Calu3 (cell line): Measurements from ENCODE around the gene DYRK1A. TPM values are rescaled to one million over a fixed set of nuclear protein-coding genes. Genes with fewer than 3 reads are reported as not detected.

Source experiments
- BruUV-seq: library from RNA; stranded (reverse); fragments of 400-500 nt; replicated peaks from 2 replicates; lab custom pipeline; 2021; lab: Mats Ljungman, UMichigan
- CTCF ChIA-PET: fragments of 300-600 bp; sonication (Branson Sonifier 250); formaldehyde crosslinking; loops from one replicate; lab custom pipeline; 2022; ENCODE audit warnings: antibody characterized with exemption; lab: Charles Lee
- DNase-seq: peaks from one replicate; pipeline ENCODE4 v3.0.0; 2022
- H3K27ac Mint-ChIP-seq: one replicate; pipeline ENCODE4 v1.8.0; 2022; ENCODE audit warnings: mixed read lengths; ENCODE audit not compliant: unreplicated experiment
- H3K27me3 Mint-ChIP-seq: one replicate; pipeline ENCODE4 v1.8.0; 2022; ENCODE audit warnings: mixed read lengths; ENCODE audit not compliant: unreplicated experiment
- H3K36me3 Mint-ChIP-seq: one replicate; pipeline ENCODE4 v1.8.0; 2022; ENCODE audit warnings: mild to moderate bottlenecking, moderate library complexity, mixed read lengths; ENCODE audit not compliant: insufficient read depth, unreplicated experiment
- H3K4me1 Mint-ChIP-seq: one replicate; pipeline ENCODE4 v1.8.0; 2022; ENCODE audit warnings: mild to moderate bottlenecking, low read depth, mixed read lengths; ENCODE audit not compliant: unreplicated experiment
- H3K4me3 Mint-ChIP-seq: one replicate; pipeline ENCODE4 v1.8.0; 2022; ENCODE audit warnings: mild to moderate bottlenecking, low read depth, moderate library complexity, mixed read lengths; ENCODE audit not compliant: unreplicated experiment
- H3K9me3 Mint-ChIP-seq: one replicate; pipeline ENCODE4 v1.8.0; 2022; ENCODE audit warnings: low read depth, mixed read lengths; ENCODE audit not compliant: unreplicated experiment
- CTCF ChIP-seq: fragments of 200-600 bp; IDR thresholded peaks from one replicate; pipeline ENCODE4 v1.8.0; 2022; ENCODE audit warnings: antibody characterized with exemption; ENCODE audit not compliant: unreplicated experiment
- intact Hi-C: fragments of 100-400 bp; cut with micrococcal nuclease; formaldehyde crosslinking; loops from one replicate; pipeline ENCODE4 v1.10.0; 2022; ENCODE audit not compliant: unreplicated experiment
- total RNA-seq: library from RNA; stranded (reverse); gene quantifications from 2 replicates; pipeline ENCODE4 v1.2.3, GENCODE V29; 2022

The DYRK1A gene
- total RNA-seq, 1 experiment from 2014 or later, result 45.4 TPM

DNA sequence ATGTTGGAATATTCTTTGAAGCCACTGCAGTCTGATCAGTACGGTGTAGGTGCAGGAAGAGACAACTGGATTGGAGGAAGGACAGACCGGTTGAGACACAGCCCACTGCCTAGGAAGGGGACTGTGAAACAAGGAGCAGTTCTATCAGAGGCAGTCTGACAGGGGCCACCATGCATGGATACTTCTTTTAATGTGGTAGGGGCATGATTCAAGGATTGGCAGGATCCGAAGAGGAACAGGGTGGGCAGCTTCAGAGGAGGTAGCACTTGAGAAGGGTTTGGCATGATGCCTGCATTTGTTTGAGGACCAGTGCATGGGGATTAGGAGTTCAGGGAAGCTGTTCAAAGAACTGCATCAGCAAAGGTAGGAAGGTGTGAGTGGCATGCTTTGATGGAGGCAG lies 167.9 kb downstream of the DYRK1A start:
- Mint-ChIP-seq H3K27ac (no peak overlapping the region), H3K36me3 (peaks cover 8% of the 10 kb centered on the region), H3K27me3 (no peaks in the 10 kb centered on the region), H3K9me3 (no peaks in the 10 kb centered on the region), H3K4me1 (peaks cover 20% of the 10 kb centered on the region), H3K4me3 (no peak overlapping the region)
- BruUV-seq, result no TSS peak
- CTCF ChIA-PET, result no interaction called here
- no peak for TF ChIP-seq CTCF
- intact Hi-C loops, result no loop called here
- DNase-seq, result no peak

GRCh38 chr21:37535130-37535529 lies 168.6 kb downstream of the DYRK1A start:
- Mint-ChIP-seq H3K9me3 (no peaks in the 10 kb centered on the region), H3K36me3 (peaks cover 8% of the 10 kb centered on the region), H3K27ac (no peak overlapping the region), H3K4me1 (peaks cover 20% of the 10 kb centered on the region), H3K27me3 (no peaks in the 10 kb centered on the region), H3K4me3 (no peak overlapping the region)
- CTCF ChIA-PET, result no interaction called here
- no TSS peak for BruUV-seq
- intact Hi-C loops, result no loop called here
- no peak for TF ChIP-seq CTCF
- no peak for DNase-seq

DNA sequence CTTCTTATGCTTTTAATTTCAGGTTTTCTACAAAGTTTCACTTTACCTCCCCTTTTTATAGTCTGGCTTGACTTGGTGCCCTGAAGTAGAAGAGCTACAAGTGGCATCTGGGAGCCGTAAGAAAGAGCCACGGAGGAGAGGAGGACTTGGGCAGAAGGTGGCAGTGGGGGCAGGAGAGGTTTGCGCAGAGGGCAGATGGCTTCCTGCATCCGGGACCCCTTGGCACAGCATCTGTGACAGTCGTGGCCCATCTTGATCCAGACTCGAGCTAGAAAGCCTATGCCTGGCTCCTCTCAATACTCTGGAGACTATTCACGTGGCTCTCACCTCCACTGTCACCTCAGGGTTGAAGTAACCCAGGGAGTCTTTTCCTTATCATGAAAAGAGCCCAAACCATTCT lies 169.1 kb downstream of the DYRK1A start:
- H3K9me3 Mint-ChIP-seq, result no peaks in the 10 kb centered on the region
- intact Hi-C loops, result no loop called here
- H3K4me1 Mint-ChIP-seq, result peaks cover 20% of the 10 kb centered on the region
- DNase-seq, result no peak
- no peaks in the 10 kb centered on the region for H3K27me3 Mint-ChIP-seq
- peaks cover 8% of the 10 kb centered on the region for H3K36me3 Mint-ChIP-seq
- no peak overlapping the region for H3K4me3 Mint-ChIP-seq
- no peak overlapping the region for H3K27ac Mint-ChIP-seq
- CTCF ChIA-PET, result no interaction called here
- BruUV-seq, result no TSS peak
- TF ChIP-seq CTCF, result no peak

DNA sequence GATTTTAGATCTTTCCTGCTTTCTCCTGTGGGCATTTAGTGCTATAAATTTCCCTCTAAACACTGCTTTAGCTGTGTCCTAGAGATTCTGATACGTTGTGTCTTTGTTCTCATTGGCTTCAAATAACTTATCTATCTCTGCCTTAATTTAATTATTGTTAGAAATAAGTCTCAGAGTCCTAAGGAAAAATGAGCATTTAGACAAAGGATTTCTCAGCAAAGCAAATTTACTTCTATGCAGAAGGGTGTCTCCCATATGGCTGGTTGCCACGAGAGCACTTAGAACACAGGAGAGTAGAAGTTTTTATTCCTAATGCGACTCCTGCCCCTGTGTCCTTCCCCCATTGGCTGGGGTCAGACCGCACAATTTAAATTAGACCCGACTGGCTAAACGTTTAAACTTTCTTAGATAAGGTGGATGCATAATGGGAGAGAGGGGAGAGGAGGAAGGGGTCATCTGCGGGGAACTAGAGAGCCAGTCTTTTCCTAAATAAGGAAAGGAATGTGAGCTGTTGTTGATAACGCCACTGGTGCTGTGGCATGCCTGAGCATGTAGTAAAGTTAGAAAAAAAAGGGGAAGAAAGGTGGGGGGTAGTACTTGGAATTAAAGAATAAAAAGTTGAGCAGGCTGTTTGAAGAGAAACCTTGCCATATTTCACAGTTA lies 170.2 kb downstream of the DYRK1A start:
- CTCF ChIA-PET, result no interaction called here
- Mint-ChIP-seq H3K9me3 (no peaks in the 10 kb centered on the region), H3K36me3 (peaks cover 8% of the 10 kb centered on the region)

More for the DNA sequence above, 170.2 kb downstream of the DYRK1A start:
- BruUV-seq, result no TSS peak
- DNase-seq, result no peak
- Mint-ChIP-seq H3K4me3 (no peak overlapping the region), H3K4me1 (peaks cover 20% of the 10 kb centered on the region), H3K27ac (no peak overlapping the region), H3K27me3 (no peaks in the 10 kb centered on the region)
- intact Hi-C loops, result no loop called here
- no peak for TF ChIP-seq CTCF
